Gastrocnemius medialis (tissue), 4 donors: ENCODE measurements around the gene SHOC2.

Experiments
- CTCF ChIP-seq, 5 experiments: fragments of 450-650 bp in 3 of 5; fragments of 200-600 bp in 2 of 5; sonication (generic) in 2 of 5; IDR thresholded peaks in 4 of 5; conservative IDR thresholded peaks in 1 of 5; 1 replicate in 4 of 5; 2 replicates in 1 of 5; pipeline ENCODE4 v1.5.1; 2016 to 2019; ENCODE audit warnings: antibody characterized with exemption in 5 of 5, mild to moderate bottlenecking in 3 of 5, moderate library complexity in 3 of 5
- POLR2A ChIP-seq, 2 donors: fragments of 450-650 bp; IDR thresholded peaks; one replicate each; pipeline ENCODE4 v1.6.1; 2017; ENCODE audit warnings: antibody characterized with exemption in 2 of 2, mild to moderate bottlenecking in 2 of 2, moderate library complexity in 2 of 2

DNA sequence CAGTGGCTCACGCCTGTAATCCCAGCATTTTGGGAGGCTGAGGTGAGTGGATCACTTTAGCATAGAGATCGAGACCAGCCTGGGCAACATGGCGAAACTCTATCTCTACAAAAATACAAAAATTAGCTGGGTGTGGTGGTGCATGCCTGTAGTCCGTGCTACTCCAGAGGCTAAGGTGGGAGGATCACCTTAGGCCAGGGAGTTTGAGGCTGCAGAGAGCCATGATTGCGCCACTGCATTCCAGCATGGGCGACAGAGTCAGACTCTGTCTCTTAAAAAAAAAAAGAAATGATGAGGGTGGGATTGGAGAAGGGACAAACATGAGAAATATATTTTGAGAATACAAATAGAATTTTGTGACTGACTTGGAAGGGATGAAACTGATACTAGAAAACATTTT is 76.9 kb downstream of the SHOC2 start:
- TF ChIP-seq POLR2A (IDR thresholded peaks at IDR 0.05) (no peak), CTCF (IDR thresholded peaks at IDR 0.05 in 4 of 5, conservative IDR thresholded peaks at IDR 0.05 in 1 of 5) (no peak)
